IMR-90 (cell line): ENCODE results near the gene AAR2. TPM values are rescaled to one million over a fixed set of nuclear protein-coding genes. Genes with fewer than 3 reads are reported as not detected.

Source experiments
- ATAC-seq: fragments of 200-7000 bp; cut with Tn5 transposase; 2 replicates; pipeline ENCODE4 v1.9.1; 2020; ENCODE audit warnings: low read depth, mild to moderate bottlenecking, moderate library complexity
- BruUV-seq: library from RNA; stranded (reverse); fragments of 400-500 nt; replicated peaks from 2 replicates; lab custom pipeline; 2021; lab: Mats Ljungman, UMichigan
- CTCF ChIA-PET: fragments of 300-600 bp; formaldehyde crosslinking; extraction: SDS; loops from one replicate; lab custom pipeline; 2021; ENCODE audit warnings: antibody characterized with exemption; lab: Yijun Ruan, JAX
- POLR2A ChIA-PET: fragments of 300-600 bp; sonication (Branson Sonifier 250); formaldehyde crosslinking; loops from one replicate; lab custom pipeline; 2022; ENCODE audit warnings: antibody characterized with exemption; ENCODE audit not compliant: unreplicated experiment; lab: Charles Lee
- DNase-seq: peaks from one replicate; pipeline ENCODE4 v3.0.0; 2013
- H2AFZ ChIP-seq: replicated peaks from 2 replicates; pipeline ENCODE3; 2013; ENCODE audit warnings: low read length, mild to moderate bottlenecking; ENCODE audit not compliant: poor library complexity
- H2AK5ac ChIP-seq: 2 replicates; pipeline ENCODE4 v1.6.1; 2013; ENCODE audit warnings: low read depth, low read length, inconsistent platforms
- H2AK9ac ChIP-seq: replicated peaks from 2 replicates; pipeline ENCODE3; 2013; ENCODE audit warnings: mild to moderate bottlenecking, low read depth, low read length, moderate library complexity; ENCODE audit not compliant: poor library complexity
- H2BK120ac ChIP-seq: 2 replicates; pipeline ENCODE4 v1.6.1; 2013; ENCODE audit warnings: low read depth, low read length, inconsistent platforms
- H2BK15ac ChIP-seq: 3 replicates; pipeline ENCODE4 v1.6.1; 2013; ENCODE audit warnings: low read depth, low read length, inconsistent platforms
- H2BK20ac ChIP-seq: 2 replicates; pipeline ENCODE4 v1.6.1; 2013; ENCODE audit warnings: low read depth, mild to moderate bottlenecking, inconsistent platforms, low read length, moderate library complexity
- H2BK5ac ChIP-seq: 2 replicates; pipeline ENCODE4 v1.6.1; 2013; ENCODE audit warnings: mild to moderate bottlenecking, low read depth, low read length, inconsistent platforms; ENCODE audit not compliant: poor library complexity, severe bottlenecking
- H3K14ac ChIP-seq: replicated peaks from 2 replicates; pipeline ENCODE4 v1.6.1; 2013; ENCODE audit warnings: low read depth, low read length, inconsistent platforms
- H3K18ac ChIP-seq: 2 replicates; pipeline ENCODE4 v1.6.1; 2013; ENCODE audit warnings: low read depth, low read length, control low read depth
- H3K23ac ChIP-seq: 2 replicates; pipeline ENCODE4 v1.6.1; 2013; ENCODE audit warnings: low read depth, low read length, inconsistent platforms
- H3K27ac ChIP-seq: 2 replicates; pipeline ENCODE4 v1.5.1; 2013; ENCODE audit warnings: mild to moderate bottlenecking, control low read depth, low read length; ENCODE audit not compliant: insufficient read depth
- H3K27me3 ChIP-seq: 2 replicates; pipeline ENCODE4 v1.6.1; 2013; ENCODE audit warnings: low read length; ENCODE audit not compliant: control insufficient read depth, insufficient read depth
- H3K36me3 ChIP-seq: 2 replicates; pipeline ENCODE4 v1.6.1; 2013; ENCODE audit warnings: low read length, mixed read lengths; ENCODE audit not compliant: control insufficient read depth, insufficient read depth
- H3K4ac ChIP-seq: 2 replicates; pipeline ENCODE4 v1.6.1; 2013; ENCODE audit warnings: low read depth, low read length, inconsistent platforms
- H3K4me1 ChIP-seq: 2 replicates; pipeline ENCODE4 v1.6.1; 2013; ENCODE audit warnings: low read length, mixed read lengths; ENCODE audit not compliant: control insufficient read depth, insufficient read depth
- H3K4me2 ChIP-seq: 2 replicates; pipeline ENCODE4 v1.6.1; 2013; ENCODE audit warnings: low read depth, mild to moderate bottlenecking, control low read depth, low read length, moderate library complexity
- H3K4me3 ChIP-seq: 2 replicates; pipeline ENCODE4 v1.5.1; 2013; ENCODE audit warnings: low read depth, mild to moderate bottlenecking, control low read depth, low read length, moderate library complexity; ENCODE audit not compliant: insufficient read depth
- H3K56ac ChIP-seq: 2 replicates; pipeline ENCODE4 v1.6.1; 2013; ENCODE audit warnings: low read length, inconsistent platforms; ENCODE audit not compliant: insufficient read depth; ENCODE audit errors: extremely low read depth
- H3K79me1 ChIP-seq, 2 experiments: 2 replicates each; pipeline ENCODE4 v1.6.1; 2013; ENCODE audit warnings: low read length in 2 of 2, inconsistent platforms in 1 of 2, low read depth in 1 of 2
- H3K9ac ChIP-seq: 2 replicates; pipeline ENCODE4 v1.6.1; 2013; ENCODE audit warnings: low read depth, low read length, control low read depth
- H3K9me1 ChIP-seq: 2 replicates; pipeline ENCODE4 v1.6.1; 2013; ENCODE audit warnings: low read length, inconsistent platforms; ENCODE audit not compliant: insufficient read depth
- H3K9me3 ChIP-seq: 2 replicates; pipeline ENCODE4 v1.6.1; 2013; ENCODE audit warnings: low read length; ENCODE audit not compliant: control insufficient read depth, insufficient read depth
- H4K20me1 ChIP-seq: 2 replicates; pipeline ENCODE4 v1.6.1; 2013; ENCODE audit warnings: low read length, inconsistent platforms; ENCODE audit not compliant: insufficient read depth
- H4K5ac ChIP-seq: 2 replicates; pipeline ENCODE4 v1.6.1; 2013; ENCODE audit warnings: mild to moderate bottlenecking, low read depth, low read length, control low read depth
- H4K8ac ChIP-seq, 2 experiments: 2 replicates each; pipeline ENCODE4 v1.6.1; 2013; ENCODE audit warnings: low read depth in 2 of 2, low read length in 2 of 2, control low read depth in 1 of 2, inconsistent platforms in 1 of 2
- H4K91ac ChIP-seq: 2 replicates; pipeline ENCODE4 v1.6.1; 2013; ENCODE audit warnings: low read depth, low read length, inconsistent platforms; ENCODE audit not compliant: insufficient read depth
- CTCF ChIP-seq: conservative IDR thresholded peaks from 2 replicates; pipeline ENCODE4 v1.5.1; 2012; ENCODE audit warnings: mild to moderate bottlenecking, low read depth, low read length, improper control_type of control experiment
- RFX5 ChIP-seq: IDR thresholded peaks from 2 replicates; pipeline ENCODE4 v1.8.0; 2012; ENCODE audit warnings: low read depth, mild to moderate bottlenecking, low read length, moderate library complexity
- WGBS, 2 experiments: methylation state at CpG; one replicate each; pipeline versions ENCODE4 v1.1.5 to v1.1.7; 2013; ENCODE audit warnings: missing lambda C conversion rate in 2 of 2; ENCODE audit not compliant: insufficient read length in 1 of 2; ENCODE audit errors: extremely low coverage in 2 of 2; 5-methylcytosine and 5-hydroxymethylcytosine counted together
- dilution Hi-C: fragments of 300-500 bp; cut with HindIII; formaldehyde crosslinking; loops from one replicate; pipeline ENCODE4 v1.14.3; 2018; ENCODE audit warnings: low sequenced_read_pairs; ENCODE audit not compliant: unreplicated experiment
- in situ Hi-C: fragments of 300-500 bp; cut with MboI; formaldehyde crosslinking; loops from 3 replicates; pipeline ENCODE4 v1.14.3; 2019; ENCODE audit warnings: low sequenced_read_pairs, inconsistent platforms, mixed read lengths
- intact Hi-C: fragments of 100-400 bp; cut with micrococcal nuclease; formaldehyde crosslinking; loops from 2 replicates; pipeline ENCODE4 v1.10.0; 2022
- polyA plus RNA-seq, 3 experiments: library from polyadenylated mRNA; depleted of rRNA; stranded (reverse); fragments of >200 nt; gene quantifications; 2 replicates each; pipeline ENCODE4 v1.2.3, GENCODE V29; 2012; ENCODE audit warnings: low replicate concordance in 1 of 3
- total RNA-seq: library from RNA; depleted of rRNA; stranded (reverse); fragments of >200 nt; gene quantifications from 2 replicates; pipeline ENCODE4 v1.2.3, GENCODE V29; 2012

AAR2 gene
- total and polyA plus RNA-seq, 2 of the 4 experiments (the other 2 are of a cell fraction) = 28.2 to 35.8 TPM

- WGBS, 2 experiments = 80% methylated on average over 1 of the region's 5 CpGs; no CpG with 5 or more reads in 1 of the 2 experiments
Measured at GRCh38 chr20:36210436-36211021, 25.7 kb upstream of the AAR2 start.

More at GRCh38 chr20:36210436-36211021, 25.7 kb upstream of the AAR2 start:
- Histone ChIP-seq H3K14ac (no peak overlapping the region), H4K5ac (no peak overlapping the region), H2AFZ (no peak overlapping the region), H4K20me1 (no peaks in the 10 kb centered on the region), H3K79me1 (no peaks in the 10 kb centered on the region), H3K56ac (no peak overlapping the region), H2BK20ac (no peak overlapping the region), H3K4me3 (no peak overlapping the region), H3K9ac (no peak overlapping the region), H4K91ac (no peak overlapping the region), H3K4me1 (no peaks in the 10 kb centered on the region), H3K23ac (no peak overlapping the region), H2AK9ac (no peak overlapping the region), H3K9me3 (no peaks in the 10 kb centered on the region), H2AK5ac (no peak overlapping the region), H3K18ac (no peak overlapping the region), H3K27ac (no peak overlapping the region), H2BK120ac (no peak overlapping the region), H2BK15ac (no peak overlapping the region), H3K4ac (no peak overlapping the region), H3K4me2 (no peak overlapping the region), H3K9me1 (no peaks in the 10 kb centered on the region), H3K36me3 (peaks cover 10% of the 10 kb centered on the region), H2BK5ac (no peak overlapping the region), H3K27me3 (no peaks in the 10 kb centered on the region), H4K8ac (no peak overlapping the region)
- dilution Hi-C loops = no loop called here
- no TSS peak for BruUV-seq
- ATAC-seq (no peak), DNase-seq (no peak)
- intact Hi-C loops = loop anchor here (5.0 kb wide), 1 partner anchor 332 kb away; the partner anchor contains the start of gene MYL9
- ChIA-PET CTCF (interaction anchor here (0.8 kb wide), 1 partner anchor 8 kb away, joined by 3 read pairs; no protein-coding TSS in a partner anchor), POLR2A (no interaction called here)
- TF ChIP-seq RFX5 (no peak), CTCF (0 out of 2 replicates have a peak, but pooled peaks have one; percentile 10)
- in situ Hi-C loops = loop anchor here (25.0 kb wide), 1 partner anchor 702 kb away; no protein-coding TSS in a partner anchor
